LNCaP clone FGC (cell line): Measurements from ENCODE around the gene NCBP1.
"Not testable (repeated sequence)": the region's sequence is repeated elsewhere in the genome, so short reads cannot be mapped to it uniquely, and the experiment has no call there.

Experiments
- DNase-seq: peaks from one replicate; pipeline ENCODE4 v3.0.0-alpha.2; 2011; ENCODE audit warnings: low read depth
- H3K4me3 ChIP-seq: 2 replicates; pipeline ENCODE4 v1.5.1; 2011; ENCODE audit warnings: mild to moderate bottlenecking, low read depth, low read length, control low read depth
- CTCF ChIP-seq: IDR thresholded peaks from 2 replicates; pipeline ENCODE4 v1.5.1; 2012; ENCODE audit warnings: mild to moderate bottlenecking; ENCODE audit not compliant: control insufficient read depth, insufficient read depth; ENCODE audit errors: extremely low read depth

The NCBP1 gene

GRCh38 chr9:97632985-97633858 is at the start of gene NCBP1, which contains the start of gene TSTD2:
Gene NCBP1, plus strand, starts transcription at chr9:97633821. Its CDS starts 61 bp downstream, at chr9:97633882.
Gene TSTD2, minus strand, starts transcription at chr9:97633368. Its CDS starts 5,806 bp downstream, at chr9:97627562.
- peak within 1 kb of the TSS; percentile 96 for H3K4me3 ChIP-seq
- DNase-seq, result peak; percentile 89
- TF ChIP-seq CTCF, result 0 out of 2 replicates have a peak, but pooled peaks have one; percentile 7

- DNase-seq, H3K4me3 ChIP-seq: not testable (repeated sequence)
These were observed 48.8 kb upstream of the NCBP1 start for GRCh38 chr9:97584778-97585177.

- H3K4me3 ChIP-seq, DNase-seq: not testable (repeated sequence)
These were observed 46.7 kb upstream of the NCBP1 start for GRCh38 chr9:97586909-97587308.

- H3K4me3 ChIP-seq, result no peak overlapping the region
- TF ChIP-seq CTCF, result no peak
- no peak for DNase-seq
These were observed 42.1 kb upstream of the NCBP1 start for GRCh38 chr9:97591535-97591934.

GRCh38 chr9:97592126-97592525 is 41.5 kb upstream of the NCBP1 start:
- DNase-seq, result no peak
- no peak overlapping the region for H3K4me3 ChIP-seq
- no peak for TF ChIP-seq CTCF

- no peak overlapping the region for H3K4me3 ChIP-seq
- DNase-seq, result no peak
- TF ChIP-seq CTCF, result no peak
These were observed 39.7 kb upstream of the NCBP1 start for GRCh38 chr9:97593960-97594359.

- no peak for TF ChIP-seq CTCF
- no peak overlapping the region for H3K4me3 ChIP-seq
- DNase-seq, result no peak
These were observed 39.2 kb upstream of the NCBP1 start for GRCh38 chr9:97594381-97594921.

GRCh38 chr9:97596906-97597305 is 36.7 kb upstream of the NCBP1 start:
- no peak for TF ChIP-seq CTCF
- no peak overlapping the region for H3K4me3 ChIP-seq
- no peak for DNase-seq
